Neuronal stem cell (in vitro differentiated cells): Measurements from ENCODE around the gene TMEM108.

ENCODE experiments used
- DNase-seq: peaks from one replicate; pipeline ENCODE4 v3.0.0-alpha.2; 2013; ENCODE audit warnings: low spot score
- H2AFZ ChIP-seq: one replicate; pipeline ENCODE4 v1.6.1; 2013; ENCODE audit warnings: mild to moderate bottlenecking, low read length, inconsistent platforms
- H2AK5ac ChIP-seq: 2 replicates; pipeline ENCODE4 v1.6.1; 2013; ENCODE audit warnings: low read depth, mild to moderate bottlenecking, inconsistent platforms, low read length, moderate library complexity, mixed read lengths
- H2BK120ac ChIP-seq: 2 replicates; pipeline ENCODE4 v1.6.1; 2013; ENCODE audit warnings: low read depth, mild to moderate bottlenecking, inconsistent platforms, low read length, moderate library complexity, mixed read lengths
- H2BK12ac ChIP-seq: one replicate; pipeline ENCODE4 v1.6.1; 2013; ENCODE audit warnings: low read length, inconsistent platforms
- H2BK15ac ChIP-seq: 2 replicates; pipeline ENCODE4 v1.6.1; 2013; ENCODE audit warnings: mild to moderate bottlenecking, low read length, inconsistent platforms, mixed read lengths
- H2BK5ac ChIP-seq: one replicate; pipeline ENCODE4 v1.6.1; 2013; ENCODE audit warnings: inconsistent platforms, mild to moderate bottlenecking, low read length, moderate library complexity
- H3K14ac ChIP-seq: one replicate; pipeline ENCODE4 v1.6.1; 2013; ENCODE audit warnings: low read length, inconsistent platforms
- H3K18ac ChIP-seq: 2 replicates; pipeline ENCODE4 v1.6.1; 2013; ENCODE audit warnings: low read length, inconsistent platforms
- H3K23ac ChIP-seq: 2 replicates; pipeline ENCODE4 v1.6.1; 2013; ENCODE audit warnings: low read depth, mild to moderate bottlenecking, mixed read lengths, low read length, inconsistent platforms; ENCODE audit not compliant: poor library complexity
- H3K27ac ChIP-seq: replicated peaks from 3 replicates; pipeline ENCODE4 v1.5.1; 2013; ENCODE audit warnings: low read length, inconsistent platforms
- H3K27me3 ChIP-seq, 3 experiments: 2 replicates each; pipeline ENCODE4 v1.6.1; 2013; ENCODE audit warnings: low read length in 3 of 3, mild to moderate bottlenecking in 2 of 3, inconsistent platforms in 1 of 3, low read depth in 1 of 3, mixed read lengths in 1 of 3, moderate library complexity in 1 of 3; ENCODE audit not compliant: control insufficient read depth in 3 of 3, insufficient read depth in 3 of 3
- H3K36me3 ChIP-seq, 2 donors: replicated peaks in 1 of 2; 2 replicates each; pipeline ENCODE4 v1.6.1; 2013; ENCODE audit warnings: low read length in 2 of 2; ENCODE audit not compliant: control insufficient read depth in 2 of 2, insufficient read depth in 2 of 2
- H3K4ac ChIP-seq: 2 replicates; pipeline ENCODE4 v1.6.1; 2013; ENCODE audit warnings: inconsistent platforms, mild to moderate bottlenecking, low read length, moderate library complexity
- H3K4me1 ChIP-seq, 2 donors: 1 replicate in 1 of 2; 2 replicates in 1 of 2; pipeline ENCODE4 v1.6.1; 2013; ENCODE audit warnings: low read length in 2 of 2, low read depth in 1 of 2; ENCODE audit not compliant: control insufficient read depth in 2 of 2, insufficient read depth in 1 of 2
- H3K4me2 ChIP-seq: one replicate; pipeline ENCODE4 v1.6.1; 2013; ENCODE audit warnings: mild to moderate bottlenecking, low read length, inconsistent platforms; ENCODE audit not compliant: insufficient read depth, poor library complexity, severe bottlenecking
- H3K4me3 ChIP-seq, 2 donors: 2 replicates each; pipeline ENCODE4 v1.5.1; 2013; ENCODE audit warnings: low read length in 2 of 2, mild to moderate bottlenecking in 2 of 2, inconsistent platforms in 1 of 2, moderate library complexity in 1 of 2
- H3K79me1 ChIP-seq: one replicate; pipeline ENCODE4 v1.6.1; 2013; ENCODE audit warnings: low read depth, mild to moderate bottlenecking, inconsistent platforms, low read length, moderate library complexity
- H3K9ac ChIP-seq: one replicate; pipeline ENCODE4 v1.6.1; 2013; ENCODE audit warnings: mild to moderate bottlenecking, low read depth, low read length, inconsistent platforms; ENCODE audit not compliant: poor library complexity
- H3K9me3 ChIP-seq, 2 donors: replicated peaks in 1 of 2; 2 replicates each; pipeline versions ENCODE3 to v1.6.1; 2013; ENCODE audit warnings: low read length in 2 of 2, mild to moderate bottlenecking in 2 of 2, inconsistent platforms in 1 of 2, low read depth in 1 of 2, mixed read lengths in 1 of 2, moderate library complexity in 1 of 2; ENCODE audit not compliant: control insufficient read depth in 2 of 2, insufficient read depth in 1 of 2
- H4K8ac ChIP-seq: one replicate; pipeline ENCODE4 v1.6.1; 2013; ENCODE audit warnings: low read depth, mild to moderate bottlenecking, inconsistent platforms, low read length, moderate library complexity
- H4K91ac ChIP-seq: one replicate; pipeline ENCODE4 v1.6.1; 2013; ENCODE audit warnings: low read length, low read depth, mild to moderate bottlenecking, inconsistent platforms; ENCODE audit not compliant: poor library complexity
- WGBS, 2 donors: extraction: QIAGEN DNeasy Blood & Tissue Kit; methylation state at CpG; one replicate each; pipeline ENCODE4 v1.1.7; 2013; ENCODE audit warnings: missing lambda C conversion rate in 2 of 2, mixed read lengths in 1 of 2; ENCODE audit not compliant: insufficient read length in 2 of 2, insufficient replicate concordance in 1 of 2; ENCODE audit errors: extremely low coverage in 2 of 2; 5-methylcytosine and 5-hydroxymethylcytosine counted together

Gene TMEM108

DNA sequence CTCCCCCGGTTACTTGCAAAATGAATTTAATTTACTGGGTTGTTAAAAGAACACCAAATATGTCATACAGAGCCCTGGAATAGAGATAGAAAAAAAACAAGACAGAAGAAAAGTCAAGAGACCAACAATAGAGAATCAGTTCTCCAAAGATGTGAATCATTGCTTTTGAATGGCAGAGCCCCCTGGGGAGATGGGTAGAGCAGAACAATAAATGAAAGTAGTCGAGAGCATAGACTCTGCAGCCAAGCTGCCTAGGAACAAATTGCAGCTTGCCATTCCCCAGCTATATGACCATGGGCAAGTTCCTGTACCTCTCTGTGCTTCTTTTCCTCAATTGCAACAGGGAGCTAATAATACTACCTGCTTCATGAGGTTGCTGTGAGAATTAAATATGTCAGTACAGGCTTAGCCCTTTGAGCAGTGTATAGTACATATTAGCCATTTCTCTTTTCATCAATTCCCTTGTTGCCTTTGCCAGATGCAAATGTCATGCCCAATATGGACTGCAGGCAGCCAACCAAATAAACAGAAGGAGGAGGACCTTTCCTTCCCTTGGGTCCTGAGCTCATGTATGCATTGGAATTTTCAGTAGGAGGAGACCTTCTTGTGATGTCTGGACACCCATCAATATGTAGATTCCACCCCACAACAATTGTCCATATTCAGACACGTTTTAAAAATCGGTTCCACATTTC lies 336.7 kb downstream of the TMEM108 start:
- no peak overlapping the region for H2AK5ac ChIP-seq
- no peak overlapping the region for H4K91ac ChIP-seq
- no peak overlapping the region for H2BK12ac ChIP-seq
- DNase-seq: peak; percentile 45
- no peak overlapping the region for H4K8ac ChIP-seq
- no peaks in the 10 kb centered on the region for H3K79me1 ChIP-seq
- no peak overlapping the region for H3K4me2 ChIP-seq
- H3K36me3 ChIP-seq: no peaks in the 10 kb centered on the region
- no CpG with 5 or more reads among the region's 4 CpGs for WGBS, 2 donors
- no peak overlapping the region for H3K18ac ChIP-seq
- no peak overlapping the region for H2BK5ac ChIP-seq
- no peak overlapping the region for H3K23ac ChIP-seq
- no peak overlapping the region for H3K14ac ChIP-seq
- H2BK120ac ChIP-seq: no peak overlapping the region
- no peaks in the 10 kb centered on the region for H3K9me3 ChIP-seq
- H3K27me3 ChIP-seq: no peaks in the 10 kb centered on the region
- peaks cover 0 to 8% of the 10 kb centered on the region in 2 donors for H3K4me1 ChIP-seq
- H3K4me3 ChIP-seq: no peak overlapping the region
- no peak overlapping the region for H3K27ac ChIP-seq
- no peak overlapping the region for H3K4ac ChIP-seq
- no peak overlapping the region for H3K9ac ChIP-seq
- H2AFZ ChIP-seq: no peak overlapping the region
- no peak overlapping the region for H2BK15ac ChIP-seq

- Histone ChIP-seq H3K36me3 (no peaks in the 10 kb centered on the region), H3K9me3 (no peaks in the 10 kb centered on the region), H3K4ac (no peak overlapping the region), H2BK120ac (no peak overlapping the region), H2AFZ (no peak overlapping the region), H4K91ac (no peak overlapping the region), H3K79me1 (no peaks in the 10 kb centered on the region), H3K27ac (no peak overlapping the region), H3K4me1 (peaks cover 0 to 8% of the 10 kb centered on the region in 2 donors), H3K27me3 (no peaks in the 10 kb centered on the region), H2BK12ac (no peak overlapping the region), H2AK5ac (no peak overlapping the region), H3K18ac (no peak overlapping the region), H3K14ac (no peak overlapping the region), H2BK15ac (no peak overlapping the region), H3K23ac (no peak overlapping the region), H3K9ac (no peak overlapping the region), H3K4me2 (no peak overlapping the region), H2BK5ac (no peak overlapping the region), H4K8ac (no peak overlapping the region), H3K4me3 (no peak overlapping the region)
- DNase-seq: no peak
Measured at GRCh38 chr3:133375403-133375745, 337.2 kb downstream of the TMEM108 start.

- no peak overlapping the region for H2AK5ac ChIP-seq
- no peak overlapping the region for H4K91ac ChIP-seq
- no peak for DNase-seq
- no peak overlapping the region for H2BK12ac ChIP-seq
- H3K4me3 ChIP-seq: no peak overlapping the region
- no peaks in the 10 kb centered on the region for H3K9me3 ChIP-seq
- no peak overlapping the region for H2BK5ac ChIP-seq
- peaks cover 0 to 8% of the 10 kb centered on the region in 2 donors for H3K4me1 ChIP-seq
- no peak overlapping the region for H2BK120ac ChIP-seq
- H3K23ac ChIP-seq: no peak overlapping the region
- H3K14ac ChIP-seq: no peak overlapping the region
- H3K36me3 ChIP-seq: no peaks in the 10 kb centered on the region
- H3K4me2 ChIP-seq: no peak overlapping the region
- H3K9ac ChIP-seq: no peak overlapping the region
- no peak overlapping the region for H3K27ac ChIP-seq
- H3K18ac ChIP-seq: no peak overlapping the region
- WGBS, 2 donors: no CpG with 5 or more reads among the region's 6 CpGs
- H3K79me1 ChIP-seq: no peaks in the 10 kb centered on the region
- H3K4ac ChIP-seq: no peak overlapping the region
- H2BK15ac ChIP-seq: no peak overlapping the region
- no peaks in the 10 kb centered on the region for H3K27me3 ChIP-seq
- no peak overlapping the region for H4K8ac ChIP-seq
- no peak overlapping the region for H2AFZ ChIP-seq
Measured at GRCh38 chr3:133376810-133377209, 338.6 kb downstream of the TMEM108 start.

DNA sequence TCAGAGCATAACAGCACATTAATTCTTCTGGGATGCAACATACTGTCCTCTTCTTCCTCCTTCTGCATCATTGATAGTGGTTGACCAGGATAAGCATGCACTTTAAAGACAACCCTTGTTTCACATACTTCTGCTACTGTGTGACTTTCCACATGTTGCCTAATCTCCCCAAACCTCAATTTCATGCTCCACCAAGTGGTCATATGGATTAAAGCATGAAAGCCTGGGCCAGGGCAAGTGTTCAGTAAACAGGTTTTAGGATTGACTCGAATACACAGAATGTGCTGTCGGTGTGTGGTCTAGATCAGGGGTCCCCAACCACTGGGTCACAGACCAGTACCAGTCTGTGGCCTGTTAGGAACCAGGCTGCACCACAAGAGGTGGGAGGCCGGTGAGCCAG lies 339.2 kb downstream of the TMEM108 start:
- Histone ChIP-seq H2AFZ (no peak overlapping the region), H3K4me1 (peaks cover 0 to 8% of the 10 kb centered on the region in 2 donors), H2BK12ac (no peak overlapping the region), H3K14ac (no peak overlapping the region), H3K4me3 (no peak overlapping the region), H3K36me3 (no peaks in the 10 kb centered on the region), H3K9me3 (no peaks in the 10 kb centered on the region), H2BK15ac (no peak overlapping the region), H3K4ac (no peak overlapping the region), H2BK120ac (no peak overlapping the region), H3K18ac (no peak overlapping the region), H3K27me3 (no peaks in the 10 kb centered on the region), H3K27ac (no peak overlapping the region), H3K23ac (no peak overlapping the region), H3K9ac (no peak overlapping the region), H4K91ac (no peak overlapping the region), H2BK5ac (no peak overlapping the region), H4K8ac (no peak overlapping the region), H3K79me1 (no peaks in the 10 kb centered on the region), H2AK5ac (no peak overlapping the region), H3K4me2 (no peak overlapping the region)
- no CpG with 5 or more reads among the region's 3 CpGs for WGBS, 2 donors
- no peak for DNase-seq
